Peyer's patch (tissue), 4 donors: ENCODE data around the gene ARSH.

Experiments
- CTCF ChIP-seq, 6 experiments: fragments of 450-650 bp in 4 of 6; fragments of 200-600 bp in 2 of 6; sonication (generic) in 1 of 6; IDR thresholded peaks; one replicate each; pipeline ENCODE4 v1.5.1; 2017 to 2019; ENCODE audit warnings: antibody characterized with exemption in 6 of 6, mild to moderate bottlenecking in 3 of 6, moderate library complexity in 1 of 6
- POLR2A ChIP-seq, 2 donors: fragments of 450-650 bp; IDR thresholded peaks; one replicate each; pipeline ENCODE4 v1.5.1; 2017; ENCODE audit warnings: antibody characterized with exemption in 2 of 2, mild to moderate bottlenecking in 2 of 2, moderate library complexity in 2 of 2

DNA sequence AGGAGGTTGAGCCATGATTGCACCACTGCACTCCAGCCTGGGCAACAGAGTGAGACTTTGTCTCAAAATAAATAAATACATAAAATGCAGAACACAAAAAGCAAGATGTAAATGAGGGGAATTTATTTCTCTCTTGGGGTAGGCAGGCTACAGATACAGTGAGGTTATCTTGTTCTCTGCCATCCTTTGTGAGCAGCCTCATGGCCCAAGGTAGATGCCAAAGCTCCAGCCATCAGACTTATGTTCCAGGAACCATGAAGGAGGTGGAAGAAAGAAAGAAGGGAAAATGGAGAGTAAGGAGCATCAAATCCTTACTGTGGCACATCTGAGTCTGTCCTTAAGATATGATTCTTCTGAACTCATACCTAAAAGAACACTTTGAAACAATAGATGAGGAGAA, 11.1 kb downstream of the ARSH start:
- TF ChIP-seq CTCF (IDR thresholded peaks at IDR 0.05) (no peak), POLR2A (IDR thresholded peaks at IDR 0.05) (no peak)
